Measurements from ENCODE around the gene FOXL3.
A peak's percentile ranks its signal among the peaks of the same experiment; 100 is the strongest.
"Not testable (repeated sequence)": the region's sequence is repeated elsewhere in the genome, so short reads cannot be mapped to it uniquely, and the experiment has no call there.

The FOXL3 gene

GRCh38 chr7:333393-333764, 43.4 kb downstream of the FOXL3 start:
- H3K4me3 ChIP-seq (replicated peaks in 1 of 2; ENCODE audit: low read depth in 2 of 2, low read length in 2 of 2) = no peak overlapping the region
- peak; percentile 39 to 51 for DNase-seq (ENCODE audit: low read depth in 2 of 2)
- TF ChIP-seq CTCF (IDR thresholded peaks at IDR 0.05; ENCODE audit: low read depth, low read length) = no peak

- DNase-seq (ENCODE audit: low read depth in 2 of 2) = no peak
- no peak for TF ChIP-seq CTCF (IDR thresholded peaks at IDR 0.05; ENCODE audit: low read depth, low read length)
- no peak overlapping the region for H3K4me3 ChIP-seq (replicated peaks in 1 of 2; ENCODE audit: low read depth in 2 of 2, low read length in 2 of 2)
These were observed 44.8 kb downstream of the FOXL3 start for GRCh38 chr7:334618-335357.

GRCh38 chr7:335358-336148, 45.6 kb downstream of the FOXL3 start:
- no peak overlapping the region for H3K4me3 ChIP-seq (replicated peaks in 1 of 2; ENCODE audit: low read depth in 2 of 2, low read length in 2 of 2)
- DNase-seq (ENCODE audit: low read depth in 2 of 2) = no peak
- TF ChIP-seq CTCF (IDR thresholded peaks at IDR 0.05; ENCODE audit: low read depth, low read length) = no peak

DNA sequence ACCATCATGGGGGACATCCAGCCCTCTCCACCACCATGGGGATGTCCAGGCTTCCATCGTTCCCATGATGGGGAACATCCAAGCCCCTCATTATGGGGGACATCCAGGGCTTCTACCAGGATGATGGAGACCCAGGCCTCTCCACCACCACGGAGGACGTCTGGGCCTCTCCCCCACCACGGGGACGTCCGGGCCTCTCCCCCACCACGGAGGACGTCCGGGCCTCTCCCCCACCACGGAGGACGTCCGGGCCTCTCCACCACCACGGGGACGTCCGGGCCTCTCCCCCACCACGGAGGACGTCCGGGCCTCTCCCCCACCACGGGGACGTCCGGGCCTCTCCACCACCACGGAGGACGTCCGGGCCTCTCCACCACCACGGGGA, 46.2 kb downstream of the FOXL3 start:
- H3K4me3 ChIP-seq (replicated peaks in 1 of 2; ENCODE audit: low read depth in 2 of 2, low read length in 2 of 2); DNase-seq (ENCODE audit: low read depth in 2 of 2): not testable (repeated sequence)

- no peak for TF ChIP-seq CTCF (IDR thresholded peaks at IDR 0.05; ENCODE audit: low read depth, low read length)
- DNase-seq (ENCODE audit: low read depth in 2 of 2) = no peak
- H3K4me3 ChIP-seq (replicated peaks in 1 of 2; ENCODE audit: low read depth in 2 of 2, low read length in 2 of 2) = no peak overlapping the region
These were observed 47.0 kb downstream of the FOXL3 start for GRCh38 chr7:336810-337566.

GRCh38 chr7:337567-337951, 47.6 kb downstream of the FOXL3 start:
- H3K4me3 ChIP-seq (replicated peaks in 1 of 2; ENCODE audit: low read depth in 2 of 2, low read length in 2 of 2) = no peak overlapping the region
- no peak for DNase-seq (ENCODE audit: low read depth in 2 of 2)
- no peak for TF ChIP-seq CTCF (IDR thresholded peaks at IDR 0.05; ENCODE audit: low read depth, low read length)
